HepG2 (cell line): ENCODE data around the gene OTUD7B. TPM values are rescaled to one million over a fixed set of nuclear protein-coding genes. Genes with fewer than 3 reads are reported as not detected.

Experiments
- CCAR2 ChIP-seq: fragments of 200-400 bp; formaldehyde crosslinking; optimal IDR thresholded peaks from 2 replicates; pipeline ENCODE3; 2018; ENCODE audit warnings: low read depth, mild to moderate bottlenecking, low read length, moderate library complexity
- CCDC6 ChIP-seq: sonication (generic); formaldehyde crosslinking; IDR thresholded peaks from 2 replicates; pipeline ENCODE4 v1.8.1; 2022; ENCODE audit warnings: mild to moderate bottlenecking, missing genetic modification reagents, moderate library complexity
- CERS6 ChIP-seq: sonication (generic); formaldehyde crosslinking; IDR thresholded peaks from 2 replicates; pipeline ENCODE4 v1.5.0; 2020; ENCODE audit warnings: missing genetic modification reagents
- ETV6 ChIP-seq: sonication (generic); formaldehyde crosslinking; conservative IDR thresholded peaks from 2 replicates; pipeline ENCODE4 v1.4.0; 2020; ENCODE audit warnings: missing genetic modification reagents
- FOXO4 ChIP-seq: sonication (generic); formaldehyde crosslinking; conservative IDR thresholded peaks from 2 replicates; pipeline ENCODE4 v1.8.1; 2023; ENCODE audit warnings: missing genetic modification reagents
- GABPA ChIP-seq, 2 experiments: IDR thresholded peaks; 2 replicates each; pipeline ENCODE4 v1.6.1; 2011 to 2016; ENCODE audit warnings: low read depth in 2 of 2, low read length in 1 of 2, missing biosample characterization in 1 of 2, missing genetic modification characterization in 1 of 2
- KLF12 ChIP-seq: sonication (generic); formaldehyde crosslinking; IDR thresholded peaks from 2 replicates; pipeline ENCODE4 v1.4.0; 2020; ENCODE audit warnings: missing genetic modification reagents, borderline replicate concordance
- MYC ChIP-seq: sonication (generic); formaldehyde crosslinking; IDR thresholded peaks from 2 replicates; pipeline ENCODE4 v1.9.0; 2021; ENCODE audit warnings: missing genetic modification reagents, borderline replicate concordance
- NFKB2 ChIP-seq: sonication (generic); formaldehyde crosslinking; IDR thresholded peaks from 2 replicates; pipeline ENCODE4 v1.4.0; 2020; ENCODE audit warnings: missing genetic modification reagents, borderline replicate concordance
- POGZ ChIP-seq: sonication (generic); formaldehyde crosslinking; IDR thresholded peaks from 2 replicates; pipeline ENCODE4 v1.4.0; 2020; ENCODE audit warnings: mild to moderate bottlenecking, missing genetic modification reagents
- RAD51 ChIP-seq: fragments of 450-650 bp; IDR thresholded peaks from 2 replicates; pipeline ENCODE4 v1.6.1; 2016; ENCODE audit warnings: borderline replicate concordance
- SAP130 ChIP-seq: IDR thresholded peaks from 2 replicates; pipeline ENCODE4 v1.6.1; 2016; ENCODE audit warnings: low read depth
- SMAD9 ChIP-seq: sonication (generic); formaldehyde crosslinking; IDR thresholded peaks from 2 replicates; pipeline ENCODE4 v1.5.1; 2020; ENCODE audit warnings: mild to moderate bottlenecking, missing genetic modification reagents
- SP2 ChIP-seq: sonication (generic); formaldehyde crosslinking; IDR thresholded peaks from 2 replicates; pipeline ENCODE4 v1.5.1; 2020; ENCODE audit warnings: mild to moderate bottlenecking, missing genetic modification reagents
- SRSF1 ChIP-seq: fragments of 200-400 bp; formaldehyde crosslinking; optimal IDR thresholded peaks from 2 replicates; pipeline ENCODE3; 2017; ENCODE audit warnings: mild to moderate bottlenecking, low read depth, low read length, moderate library complexity
- TAF15 ChIP-seq: fragments of 200-400 bp; formaldehyde crosslinking; IDR thresholded peaks from one replicate; pipeline ENCODE4 v1.6.1; 2018; ENCODE audit warnings: mild to moderate bottlenecking, low read depth, low read length; ENCODE audit not compliant: poor library complexity, severe bottlenecking
- ZBTB33 ChIP-seq: sonication (generic); formaldehyde crosslinking; IDR thresholded peaks from 2 replicates; pipeline ENCODE4 v1.4.0; 2020; ENCODE audit warnings: missing genetic modification reagents
- ZEB1 ChIP-seq: IDR thresholded peaks from 2 replicates; pipeline ENCODE4 v1.6.1; 2012; ENCODE audit warnings: mild to moderate bottlenecking, low read depth, inconsistent platforms; ENCODE audit not compliant: insufficient replicate concordance
- ZFP36 ChIP-seq: fragments of 150-350 bp; IDR thresholded peaks from 2 replicates; pipeline ENCODE4 v1.6.1; 2018; ENCODE audit warnings: borderline replicate concordance, low read length, low read depth; ENCODE audit not compliant: partially characterized antibody
- ZFP36L2 ChIP-seq: sonication (generic); formaldehyde crosslinking; IDR thresholded peaks from 2 replicates; pipeline ENCODE4 v1.4.0; 2020; ENCODE audit warnings: missing genetic modification reagents
- ZNF234 ChIP-seq: sonication (generic); formaldehyde crosslinking; conservative IDR thresholded peaks from 2 replicates; pipeline ENCODE4 v1.5.1; 2020; ENCODE audit warnings: mild to moderate bottlenecking, missing genetic modification reagents
- ZNF557 ChIP-seq: sonication (generic); formaldehyde crosslinking; IDR thresholded peaks from 2 replicates; pipeline ENCODE4 v1.4.0; 2020; ENCODE audit warnings: missing genetic modification reagents
- ZNF678 ChIP-seq: sonication (generic); formaldehyde crosslinking; IDR thresholded peaks from 2 replicates; pipeline ENCODE4 v1.4.0; 2020; ENCODE audit warnings: mild to moderate bottlenecking, missing genetic modification reagents
- ZNF75D ChIP-seq: sonication (generic); formaldehyde crosslinking; IDR thresholded peaks from 2 replicates; pipeline ENCODE4 v1.8.1; 2023; ENCODE audit warnings: missing genetic modification reagents, mild to moderate bottlenecking, borderline replicate concordance
- ZSCAN21 ChIP-seq: sonication (generic); formaldehyde crosslinking; IDR thresholded peaks from 2 replicates; pipeline ENCODE4 v1.8.0; 2022; ENCODE audit warnings: mild to moderate bottlenecking, missing genetic modification reagents, moderate library complexity, borderline replicate concordance
- polyA plus RNA-seq, 8 experiments: library from polyadenylated mRNA; depleted of rRNA in 3 of 8; stranded (reverse) in 7 of 8; unstranded in 1 of 8; fragments of >200 nt; fragmentation: Illumina TruSeq in 4 of 8; extraction: Trizol in 4 of 8; gene quantifications; 2 replicates each; pipeline versions ENCODE4 v1.2.1 to v1.2.3, GENCODE V29; 2011 to 2016; ENCODE audit warnings: low read depth in 4 of 8, missing spikeins in 1 of 8, mixed read lengths in 1 of 8; ENCODE audit not compliant: insufficient read depth in 1 of 8
- total RNA-seq, 5 experiments: library from RNA; depleted of rRNA; stranded (reverse); fragments of >200 nt; fragmentation: Illumina TruSeq; extraction: Trizol; gene quantifications; 2 replicates each; pipeline ENCODE4 v1.2.3, GENCODE V29; 2016; ENCODE audit warnings: low read depth in 1 of 5

OTUD7B gene
- total and polyA plus RNA-seq, 2 of the 13 experiments (the other 11 are each of a cell fraction or from before 2014, with no cell fraction given) = 5.1 to 11.2 TPM

DNA sequence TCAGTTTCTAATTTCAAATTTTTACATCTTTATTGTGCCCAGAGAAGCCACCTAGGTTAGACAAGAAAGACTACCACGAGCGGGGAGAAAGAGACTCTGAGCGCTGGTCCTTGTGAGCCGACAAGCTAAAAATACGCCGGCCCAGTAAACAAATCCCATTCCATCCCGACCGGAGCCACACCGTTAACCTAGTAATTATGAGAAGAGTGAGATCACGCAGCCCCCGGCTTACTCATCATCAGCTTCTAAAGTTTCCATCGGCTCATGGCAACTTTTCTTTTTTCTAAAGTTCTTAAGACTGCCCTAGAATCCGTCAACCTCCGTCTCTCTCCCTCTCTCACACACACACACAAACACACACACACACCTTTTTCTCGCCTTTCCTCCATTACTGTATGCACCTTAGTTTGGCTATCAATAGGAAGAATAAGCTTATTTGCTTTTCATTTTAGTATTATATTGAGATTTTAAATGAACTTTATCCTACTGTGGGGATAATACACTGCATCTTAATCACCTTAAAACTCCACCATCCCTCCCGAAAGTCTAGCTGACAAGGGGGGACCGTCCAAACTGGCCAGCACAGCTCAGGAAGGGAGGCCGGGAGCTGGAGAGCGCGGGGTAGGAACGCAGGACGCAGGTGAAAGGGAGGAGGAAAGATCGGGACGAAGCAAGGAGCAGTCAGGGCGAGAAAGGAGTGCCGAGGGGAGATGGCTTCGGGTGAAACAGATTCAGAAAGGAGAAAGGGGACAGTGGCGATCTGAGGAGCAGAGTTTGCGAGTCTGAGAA is 728 bp downstream of the OTUD7B start (continued):
- TF ChIP-seq NFKB2 (CRISPR knock-in tag) = 0 out of 2 replicates have a peak, but pooled peaks have one; percentile 6
- TF ChIP-seq ZNF75D (CRISPR knock-in tag) = no peak
- TF ChIP-seq ZFP36L2 (CRISPR knock-in tag) = no peak
- TF ChIP-seq SAP130 = peak; percentile 50; the same call in 1 of the 2 replicates
- TF ChIP-seq MYC (CRISPR knock-in tag) = no peak
- TF ChIP-seq ZSCAN21 = no peak
- TF ChIP-seq CCAR2 = no peak
- TF ChIP-seq KLF12 (CRISPR knock-in tag) = no peak
- TF ChIP-seq POGZ (CRISPR knock-in tag) = no peak
- no peak for TF ChIP-seq GABPA (IDR thresholded peaks at IDR 0.05; ENCODE audit: low read depth, low read length)
- peak; percentile 16; the same call in 1 of the 2 replicates for TF ChIP-seq GABPA (CRISPR knock-in tag; IDR thresholded peaks at IDR 0.05; ENCODE audit: low read depth)
- TF ChIP-seq SP2 (CRISPR knock-in tag) = no peak
- TF ChIP-seq SMAD9 (CRISPR knock-in tag) = no peak
- TF ChIP-seq ZNF557 = no peak
- TF ChIP-seq ZNF678 = no peak
- TF ChIP-seq TAF15 = no peak
- no peak for TF ChIP-seq ZNF234 (CRISPR knock-in tag)
- no peak for TF ChIP-seq CCDC6 (CRISPR knock-in tag)
- TF ChIP-seq ETV6 (CRISPR knock-in tag) = no peak
- TF ChIP-seq ZEB1 = no peak
- no peak for TF ChIP-seq RAD51
- no peak for TF ChIP-seq ZBTB33 (CRISPR knock-in tag)
- TF ChIP-seq FOXO4 = 0 out of 2 replicates have a peak, but pooled peaks have one; percentile 88
- no peak for TF ChIP-seq CERS6
- TF ChIP-seq SRSF1 = no peak
- no peak for TF ChIP-seq ZFP36
